HG03565 (cell line): ENCODE data around the gene TAF11L14.

ENCODE experiments used
- ATAC-seq: cut with Tn5 transposase; IDR thresholded peaks from one replicate; pipeline ENCODE4 v1.9.1; 2021; ENCODE audit warnings: mild to moderate bottlenecking, moderate library complexity; ENCODE audit not compliant: unreplicated experiment

The TAF11L14 gene

GRCh38 chr5:17678751-17679324 lies 44.6 kb downstream of the TAF11L14 start:
- no peak for ATAC-seq

- ATAC-seq, result no peak
These were observed 45.4 kb downstream of the TAF11L14 start for GRCh38 chr5:17679597-17680203.

- ATAC-seq, result no peak
These were observed 46.5 kb downstream of the TAF11L14 start for GRCh38 chr5:17680737-17681136.
